Muscle layer of colon (tissue), 2 donors: ENCODE measurements around the gene NME7.

Experiments
- H3K27ac ChIP-seq: one replicate; pipeline ENCODE4 v1.7.0; 2013; ENCODE audit warnings: low read depth, mild to moderate bottlenecking, low read length, moderate library complexity
- H3K27me3 ChIP-seq, 2 donors: one replicate each; pipeline ENCODE4 v1.7.0; 2013; ENCODE audit warnings: low read length in 2 of 2, mild to moderate bottlenecking in 2 of 2; ENCODE audit not compliant: insufficient read depth in 2 of 2, control insufficient read depth in 1 of 2
- H3K36me3 ChIP-seq: one replicate; pipeline ENCODE4 v1.7.0; 2013; ENCODE audit warnings: mild to moderate bottlenecking, low read length; ENCODE audit not compliant: insufficient read depth
- H3K4me1 ChIP-seq: one replicate; pipeline ENCODE4 v1.7.0; 2013; ENCODE audit warnings: mild to moderate bottlenecking, low read length; ENCODE audit not compliant: insufficient read depth
- H3K4me3 ChIP-seq, 2 donors: one replicate each; pipeline ENCODE4 v1.7.0; 2013; ENCODE audit warnings: low read length in 2 of 2, low read depth in 1 of 2, mild to moderate bottlenecking in 1 of 2, moderate library complexity in 1 of 2
- H3K9ac ChIP-seq: one replicate; pipeline ENCODE4 v1.7.0; 2013; ENCODE audit warnings: low read length
- H3K9me3 ChIP-seq: one replicate; pipeline ENCODE4 v1.7.0; 2013; ENCODE audit warnings: mild to moderate bottlenecking, low read length
- donor health status: abdominal sarcoma.
- donor health status: Adenocarcinoma of cecum.

The NME7 gene

GRCh38 chr1:169108863-169109560 is 258.6 kb downstream of the NME7 start:
- peaks cover 53% of the 10 kb centered on the region for H3K4me1 ChIP-seq
- no peaks in the 10 kb centered on the region for H3K9me3 ChIP-seq
- H3K36me3 ChIP-seq = peaks cover 28% of the 10 kb centered on the region
- peak overlapping the region; percentile 84 for H3K27ac ChIP-seq
- no peaks in the 10 kb centered on the region for H3K27me3 ChIP-seq
- H3K4me3 ChIP-seq = peak overlapping the region; percentile 51 to 82
- H3K9ac ChIP-seq = peak overlapping the region; percentile 96

- Histone ChIP-seq H3K9me3 (no peaks in the 10 kb centered on the region), H3K4me3 (peak overlapping the region; percentile 82 to 88), H3K4me1 (peaks cover 48% of the 10 kb centered on the region), H3K27me3 (no peaks in the 10 kb centered on the region), H3K36me3 (peaks cover 20% of the 10 kb centered on the region), H3K9ac (peak overlapping the region; percentile 96), H3K27ac (peak overlapping the region; percentile 84)
Observed at GRCh38 chr1:169108223-169108622, 259.4 kb downstream of the NME7 start.

GRCh38 chr1:169107603-169108208 is 259.9 kb downstream of the NME7 start:
- H3K36me3 ChIP-seq = peaks cover 15% of the 10 kb centered on the region
- H3K4me3 ChIP-seq = peak overlapping the region; percentile 82 to 88
- peaks cover 50% of the 10 kb centered on the region for H3K4me1 ChIP-seq
- peak overlapping the region; percentile 84 for H3K27ac ChIP-seq
- no peaks in the 10 kb centered on the region for H3K9me3 ChIP-seq
- no peaks in the 10 kb centered on the region for H3K27me3 ChIP-seq
- peak overlapping the region; percentile 96 for H3K9ac ChIP-seq

- H3K4me3 ChIP-seq = peak overlapping the region; percentile 82 to 88
- H3K4me1 ChIP-seq = peaks cover 51% of the 10 kb centered on the region
- no peaks in the 10 kb centered on the region for H3K27me3 ChIP-seq
- H3K27ac ChIP-seq = peak overlapping the region; percentile 84
- H3K9me3 ChIP-seq = no peaks in the 10 kb centered on the region
- peak overlapping the region; percentile 96 for H3K9ac ChIP-seq
- peaks cover 9% of the 10 kb centered on the region for H3K36me3 ChIP-seq
Observed at GRCh38 chr1:169106921-169107602, 260.5 kb downstream of the NME7 start.

- Histone ChIP-seq H3K4me1 (peaks cover 44% of the 10 kb centered on the region), H3K36me3 (peaks cover 2% of the 10 kb centered on the region), H3K4me3 (peak within 1 kb of the TSS; percentile 82 to 88), H3K27ac (peak within 1 kb of the TSS; percentile 84), H3K9ac (peak within 1 kb of the TSS; percentile 96), H3K27me3 (no peaks in the 10 kb centered on the region), H3K9me3 (no peaks in the 10 kb centered on the region)
Observed at GRCh38 chr1:169106095-169106920, 261.3 kb downstream of the NME7 start, which contains the start of gene ATP1B1. Gene ATP1B1, plus strand, starts transcription at chr1:169106690. Its CDS starts 140 bp downstream, at chr1:169106830.

- peaks cover 38% of the 10 kb centered on the region for H3K4me1 ChIP-seq
- peak overlapping the region; percentile 49 to 88 for H3K4me3 ChIP-seq
- no peaks in the 10 kb centered on the region for H3K36me3 ChIP-seq
- peak overlapping the region; percentile 61 for H3K27ac ChIP-seq
- H3K27me3 ChIP-seq = no peaks in the 10 kb centered on the region
- no peak overlapping the region for H3K9ac ChIP-seq
- H3K9me3 ChIP-seq = no peaks in the 10 kb centered on the region
Observed at GRCh38 chr1:169105434-169106094, 262.0 kb downstream of the NME7 start.

- H3K36me3 ChIP-seq = no peaks in the 10 kb centered on the region
- H3K9ac ChIP-seq = no peak overlapping the region
- H3K9me3 ChIP-seq = no peaks in the 10 kb centered on the region
- H3K4me3 ChIP-seq = peak overlapping the region in 1 of 2 donors; percentile 49
- no peak overlapping the region for H3K27ac ChIP-seq
- peaks cover 33% of the 10 kb centered on the region for H3K4me1 ChIP-seq
- no peaks in the 10 kb centered on the region for H3K27me3 ChIP-seq
Observed at GRCh38 chr1:169105087-169105433, 262.5 kb downstream of the NME7 start.

- H3K27ac ChIP-seq = no peak overlapping the region
- H3K27me3 ChIP-seq = no peaks in the 10 kb centered on the region
- no peaks in the 10 kb centered on the region for H3K36me3 ChIP-seq
- H3K4me3 ChIP-seq = no peak overlapping the region
- no peaks in the 10 kb centered on the region for H3K9me3 ChIP-seq
- H3K4me1 ChIP-seq = peaks cover 19% of the 10 kb centered on the region
- H3K9ac ChIP-seq = no peak overlapping the region
Observed at GRCh38 chr1:169103480-169103893, 264.1 kb downstream of the NME7 start.

- no peak overlapping the region for H3K4me3 ChIP-seq
- H3K27me3 ChIP-seq = no peaks in the 10 kb centered on the region
- no peak overlapping the region for H3K27ac ChIP-seq
- no peaks in the 10 kb centered on the region for H3K9me3 ChIP-seq
- no peak overlapping the region for H3K9ac ChIP-seq
- peaks cover 19% of the 10 kb centered on the region for H3K4me1 ChIP-seq
- H3K36me3 ChIP-seq = no peaks in the 10 kb centered on the region
Observed at GRCh38 chr1:169103002-169103401, 264.6 kb downstream of the NME7 start.

- Histone ChIP-seq H3K27me3 (no peaks in the 10 kb centered on the region), H3K4me1 (peaks cover 19% of the 10 kb centered on the region), H3K27ac (no peak overlapping the region), H3K36me3 (no peaks in the 10 kb centered on the region), H3K9me3 (no peaks in the 10 kb centered on the region), H3K4me3 (no peak overlapping the region), H3K9ac (no peak overlapping the region)
Observed at GRCh38 chr1:169102567-169102966, 265.0 kb downstream of the NME7 start.
